ENCODE measurements around the gene YIF1A. TPM values are rescaled to one million over a fixed set of nuclear protein-coding genes. Genes with fewer than 3 reads are reported as not detected.
"Not testable (repeated sequence)": the region's sequence is repeated elsewhere in the genome, so short reads cannot be mapped to it uniquely, and the experiment has no call there.

YIF1A gene
- total RNA-seq, 8 experiments from 2014 or later: 58.0 to 172 (median 101) TPM

GRCh38 chr11:66253081-66253480, 35.9 kb downstream of the YIF1A start:
- ATAC-seq (replicated peaks in 6 of 8); in situ Hi-C loops (cut with MboI; ENCODE audit: low pct_unique_long_range_greater_than_20kb in 2 of 9, low sequenced_read_pairs in 9 of 9, unreplicated experiment in 9 of 9); H3K4me3 ChIP-seq; H3K4me1 ChIP-seq (replicated peaks in 1 of 2); H3K27ac ChIP-seq: not testable (repeated sequence)
- WGBS, 10 experiments: 40 to 100% (median 60%) methylated on average over 1 to 4 of the region's 6 CpGs; no CpG with 5 or more reads in 4 of the 10 experiments

DNA sequence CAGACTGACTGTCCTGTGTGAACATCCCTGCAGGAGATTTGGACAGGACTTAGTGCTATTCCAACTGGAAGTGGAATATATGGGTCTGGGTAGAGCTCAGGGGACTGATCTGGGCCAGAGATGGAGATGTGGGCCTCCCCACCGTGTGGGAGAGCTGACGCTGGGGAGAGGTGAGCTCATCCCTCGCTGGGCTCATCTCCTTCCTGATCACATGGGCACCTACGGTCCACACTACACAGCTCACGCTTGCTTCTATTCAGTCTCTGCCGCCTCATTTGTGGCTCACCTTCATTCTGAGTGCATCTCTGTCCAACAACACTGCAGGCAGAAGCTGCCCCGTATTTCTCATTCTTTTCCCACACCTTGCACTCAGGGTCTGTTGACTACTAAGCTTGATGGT, 37.1 kb downstream of the YIF1A start:
- peaks cover 5 to 7% of the 10 kb centered on the region in 2 donors for H3K4me1 ChIP-seq (replicated peaks in 1 of 2)
- H3K4me3 ChIP-seq: no peak overlapping the region
- in situ Hi-C loops (cut with MboI; ENCODE audit: low pct_unique_long_range_greater_than_20kb in 2 of 9, low sequenced_read_pairs in 9 of 9, unreplicated experiment in 9 of 9): no loop called here
- 40 to 100% (median 84%) methylated on average over 1 to 5 of the region's 7 CpGs; no CpG with 5 or more reads in 5 of the 10 experiments for WGBS, 10 experiments
- ATAC-seq (replicated peaks in 6 of 8): peak in 5 of 8 experiments; percentile 94 to 99 (median 98)
- H3K27ac ChIP-seq: no peak overlapping the region

- ATAC-seq (replicated peaks in 6 of 8): no peak
- H3K27ac ChIP-seq: no peak overlapping the region
- no peaks in the 10 kb centered on the region for H3K4me1 ChIP-seq (replicated peaks in 1 of 2)
- in situ Hi-C loops (cut with MboI; ENCODE audit: low pct_unique_long_range_greater_than_20kb in 2 of 9, low sequenced_read_pairs in 9 of 9, unreplicated experiment in 9 of 9): no loop called here
- H3K4me3 ChIP-seq: no peak overlapping the region
- 40 to 92% (median 71%) methylated on average over 1 to 4 of the region's 6 CpGs; no CpG with 5 or more reads in 1 of the 10 experiments for WGBS, 10 experiments
Observed at GRCh38 chr11:66248903-66249302, 40.0 kb downstream of the YIF1A start.

DNA sequence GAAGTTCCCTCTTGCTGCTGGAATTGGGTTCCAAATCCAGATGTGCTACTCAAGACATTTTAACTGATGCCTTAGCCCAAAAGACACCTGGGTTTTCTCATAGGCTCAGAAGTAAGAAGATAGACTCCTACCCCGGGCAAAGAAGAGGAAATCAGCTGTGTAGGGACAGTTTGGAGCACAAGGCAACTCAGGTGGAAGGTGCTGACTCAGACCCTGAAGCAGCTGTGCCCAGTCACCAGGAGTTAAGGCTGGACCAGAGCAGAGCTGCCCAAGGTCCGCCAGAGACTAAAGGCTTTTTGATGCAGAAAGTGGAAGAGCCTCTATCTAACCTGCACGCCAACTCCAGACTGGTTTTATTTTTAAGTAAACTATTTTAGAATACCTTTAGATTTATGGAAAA, 41.1 kb downstream of the YIF1A start:
- Histone ChIP-seq H3K27ac (no peak overlapping the region), H3K4me1 (replicated peaks in 1 of 2) (peaks cover 4% of the 10 kb centered on the region in 2 donors), H3K4me3 (no peak overlapping the region)
- ATAC-seq (replicated peaks in 6 of 8): no peak
- WGBS, 10 experiments: 57 to 100% (median 98%) methylated on average over 1 to 3 of the region's 3 CpGs
- in situ Hi-C loops (cut with MboI; ENCODE audit: low pct_unique_long_range_greater_than_20kb in 2 of 9, low sequenced_read_pairs in 9 of 9, unreplicated experiment in 9 of 9): no loop called here

DNA sequence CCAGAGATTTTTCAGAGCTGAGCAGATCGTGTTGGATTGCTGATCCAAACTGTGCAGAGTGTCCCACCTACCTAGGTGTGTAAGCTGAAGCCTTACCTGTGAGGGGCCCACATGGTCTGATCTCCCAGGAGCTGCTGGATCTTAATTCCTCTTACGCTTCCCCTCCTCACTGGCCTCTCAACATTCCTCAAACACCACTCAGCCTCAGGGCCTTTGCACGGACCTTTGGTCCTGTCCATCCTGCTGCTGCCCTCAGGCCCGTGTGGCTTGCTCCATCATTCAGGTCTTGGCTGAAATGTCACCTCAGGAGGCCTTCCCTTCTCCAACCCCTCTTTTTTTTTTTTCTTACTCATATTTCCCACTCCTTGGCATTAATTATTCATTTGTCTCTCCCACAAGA, 41.6 kb downstream of the YIF1A start:
- H3K4me3 ChIP-seq: no peak overlapping the region
- no peak for ATAC-seq (replicated peaks in 6 of 8)
- no peak overlapping the region for H3K27ac ChIP-seq
- 63 to 100% (median 83%) methylated on average over 1 to 4 of the region's 4 CpGs; no CpG with 5 or more reads in 1 of the 10 experiments for WGBS, 10 experiments
- in situ Hi-C loops (cut with MboI; ENCODE audit: low pct_unique_long_range_greater_than_20kb in 2 of 9, low sequenced_read_pairs in 9 of 9, unreplicated experiment in 9 of 9): no loop called here
- peaks cover 4% of the 10 kb centered on the region in 2 donors for H3K4me1 ChIP-seq (replicated peaks in 1 of 2)

DNA sequence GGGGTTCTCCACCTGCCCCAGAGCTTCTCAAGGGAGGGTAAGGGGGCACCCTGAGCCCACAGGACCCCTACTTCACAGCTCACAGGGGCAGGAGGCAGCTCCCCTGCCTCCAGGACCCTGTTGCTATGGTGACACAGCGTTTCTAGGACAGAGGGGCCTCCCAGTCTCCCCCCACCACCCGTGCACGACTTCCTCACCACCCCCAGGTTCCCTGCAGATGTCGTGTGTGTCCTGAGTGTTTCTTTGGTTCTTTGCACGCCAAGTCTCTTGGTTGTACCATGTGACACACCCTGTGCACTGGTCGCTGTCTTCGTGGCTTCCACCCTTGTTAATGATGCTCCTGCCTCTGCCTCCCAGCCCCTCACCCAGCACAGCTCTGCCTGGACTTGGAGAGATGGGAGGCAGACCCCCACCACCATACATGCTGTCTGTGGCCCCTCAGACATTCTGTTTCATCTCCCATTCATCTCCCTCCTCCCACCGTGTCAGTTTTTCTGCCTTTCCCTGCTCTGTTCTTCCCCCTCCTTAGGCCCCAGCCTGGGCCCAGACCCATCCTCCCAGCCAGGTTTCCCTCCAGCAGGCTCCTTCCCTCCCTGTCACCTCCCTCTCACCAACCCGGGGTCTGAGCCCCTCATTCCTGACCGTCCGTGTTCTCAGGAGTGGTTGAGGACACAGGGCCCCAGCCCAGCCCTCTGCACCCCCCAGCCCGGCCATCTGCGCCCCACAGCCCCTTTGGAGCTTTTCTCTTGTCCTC, 45.0 kb downstream of the YIF1A start:
- Histone ChIP-seq H3K4me3 (no peak overlapping the region), H3K27ac (no peak overlapping the region), H3K4me1 (replicated peaks in 1 of 2) (peaks cover 4% of the 10 kb centered on the region in 2 donors)
- peak in 5 of 8 experiments; percentile 42 to 69 (median 59) for ATAC-seq (replicated peaks in 6 of 8)
- in situ Hi-C loops (cut with MboI; ENCODE audit: low pct_unique_long_range_greater_than_20kb in 2 of 9, low sequenced_read_pairs in 9 of 9, unreplicated experiment in 9 of 9): no loop called here
- 30 to 60% methylated on average over 2 of the region's 13 CpGs; no CpG with 5 or more reads in 8 of the 10 experiments for WGBS, 10 experiments

GRCh38 chr11:66242095-66242765, 46.7 kb downstream of the YIF1A start:
- no peak overlapping the region for H3K27ac ChIP-seq
- no peak overlapping the region for H3K4me3 ChIP-seq
- 58 to 100% (median 95%) methylated on average over 1 to 6 of the region's 14 CpGs; no CpG with 5 or more reads in 4 of the 10 experiments for WGBS, 10 experiments
- H3K4me1 ChIP-seq (replicated peaks in 1 of 2): peaks cover 4% of the 10 kb centered on the region in 2 donors
- in situ Hi-C loops (cut with MboI; ENCODE audit: low pct_unique_long_range_greater_than_20kb in 2 of 9, low sequenced_read_pairs in 9 of 9, unreplicated experiment in 9 of 9): no loop called here
- ATAC-seq (replicated peaks in 6 of 8): no peak

- 40 to 96% (median 85%) methylated on average over 1 to 5 of the region's 9 CpGs; no CpG with 5 or more reads in 6 of the 10 experiments for WGBS, 10 experiments
- H3K4me3 ChIP-seq: no peak overlapping the region
- ATAC-seq (replicated peaks in 6 of 8): no peak
- H3K27ac ChIP-seq: no peak overlapping the region
- peaks cover 4% of the 10 kb centered on the region in 2 donors for H3K4me1 ChIP-seq (replicated peaks in 1 of 2)
- in situ Hi-C loops (cut with MboI; ENCODE audit: low pct_unique_long_range_greater_than_20kb in 2 of 9, low sequenced_read_pairs in 9 of 9, unreplicated experiment in 9 of 9): no loop called here
Observed at GRCh38 chr11:66240781-66241136, 48.2 kb downstream of the YIF1A start.

DNA sequence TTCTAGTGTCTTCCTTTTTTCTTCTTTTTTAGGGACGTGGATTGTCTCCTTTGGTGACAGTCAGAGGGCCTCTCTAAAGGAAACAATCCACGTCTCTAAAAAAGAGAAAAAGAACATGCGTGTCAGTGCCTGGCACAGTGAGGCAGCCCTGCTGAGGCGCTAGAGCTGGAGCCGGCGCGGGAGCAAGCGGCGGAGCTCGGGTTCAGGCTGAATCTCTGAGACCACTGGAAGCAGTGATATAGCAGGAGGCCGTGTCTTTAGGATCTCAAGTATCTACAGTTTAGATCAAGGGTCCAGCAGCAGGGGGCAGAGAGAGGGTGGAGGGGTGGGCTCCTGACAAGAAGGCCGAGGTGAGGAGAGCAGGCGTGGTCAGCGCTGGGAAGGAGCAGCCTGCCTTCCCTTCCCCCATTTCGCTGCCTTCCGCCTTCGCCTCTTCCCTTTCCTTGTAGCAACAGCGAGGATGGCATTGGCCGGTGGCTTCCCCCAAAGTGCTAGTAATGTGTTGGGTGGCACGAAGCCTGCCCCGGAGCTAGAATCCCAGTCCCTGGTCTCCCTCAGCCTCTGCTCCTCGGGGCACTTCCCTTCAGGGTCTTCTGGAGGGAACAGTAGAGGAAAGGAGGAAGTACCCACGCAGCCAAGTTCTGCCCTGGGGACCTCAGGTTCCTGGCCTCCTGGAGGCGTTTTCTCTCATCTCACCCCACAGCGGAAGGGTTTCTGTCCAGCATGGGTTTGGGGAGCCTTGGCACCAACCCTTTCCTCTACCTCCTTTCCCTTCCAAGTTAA, 48.8 kb downstream of the YIF1A start:
- no peak overlapping the region for H3K4me3 ChIP-seq
- 58 to 100% (median 81%) methylated on average over 2 to 17 of the region's 25 CpGs; no CpG with 5 or more reads in 2 of the 10 experiments for WGBS, 10 experiments
- no peak for ATAC-seq (replicated peaks in 6 of 8)
- H3K4me1 ChIP-seq (replicated peaks in 1 of 2): peaks cover 4% of the 10 kb centered on the region in 2 donors
- no peak overlapping the region for H3K27ac ChIP-seq
- in situ Hi-C loops (cut with MboI; ENCODE audit: low pct_unique_long_range_greater_than_20kb in 2 of 9, low sequenced_read_pairs in 9 of 9, unreplicated experiment in 9 of 9): no loop called here

GRCh38 chr11:66239511-66239910, 49.4 kb downstream of the YIF1A start:
- in situ Hi-C loops (cut with MboI; ENCODE audit: low pct_unique_long_range_greater_than_20kb in 2 of 9, low sequenced_read_pairs in 9 of 9, unreplicated experiment in 9 of 9): no loop called here
- ATAC-seq (replicated peaks in 6 of 8): no peak
- peaks cover 4% of the 10 kb centered on the region in 2 donors for H3K4me1 ChIP-seq (replicated peaks in 1 of 2)
- no peak overlapping the region for H3K27ac ChIP-seq
- no peak overlapping the region for H3K4me3 ChIP-seq
- WGBS, 10 experiments: 0 to 100% (median 85%) methylated on average over 1 to 3 of the region's 3 CpGs; no CpG with 5 or more reads in 2 of the 10 experiments

DNA sequence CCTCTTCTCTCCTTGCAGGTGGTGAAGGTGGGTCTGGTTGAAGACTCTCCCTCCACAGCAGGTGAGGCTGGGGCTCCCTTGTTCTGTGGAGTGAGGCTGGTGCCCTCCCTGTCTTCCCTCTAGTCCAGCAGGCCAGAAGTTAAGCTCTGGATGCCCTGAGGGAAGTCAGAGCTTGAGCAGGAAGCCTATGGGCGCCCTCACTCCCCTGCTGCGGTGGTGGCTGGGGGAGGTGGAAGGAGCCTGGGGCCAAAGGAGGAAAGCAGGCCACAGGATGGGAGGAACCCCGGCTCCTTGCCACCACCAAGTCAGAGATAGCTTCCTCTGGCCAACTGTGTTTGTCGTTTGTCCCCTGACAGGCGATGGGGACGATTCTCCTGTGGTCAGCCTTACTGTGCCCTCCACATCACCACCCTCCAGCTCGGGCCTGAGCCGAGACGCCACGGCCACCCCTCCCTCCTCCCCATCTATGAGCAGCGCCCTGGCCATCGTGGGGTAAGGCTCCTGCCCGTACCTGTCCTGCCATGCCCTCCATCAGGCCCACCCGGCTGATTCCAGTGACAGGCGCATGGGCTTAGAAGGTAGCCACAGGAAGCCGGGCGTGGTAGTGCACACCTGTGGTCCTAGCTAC, 50.0 kb downstream of the YIF1A start:
- in situ Hi-C loops (cut with MboI; ENCODE audit: low pct_unique_long_range_greater_than_20kb in 2 of 9, low sequenced_read_pairs in 9 of 9, unreplicated experiment in 9 of 9): no loop called here
- Histone ChIP-seq H3K27ac (no peak overlapping the region), H3K4me1 (replicated peaks in 1 of 2) (peaks cover 4% of the 10 kb centered on the region in 2 donors), H3K4me3 (no peak overlapping the region)
- ATAC-seq (replicated peaks in 6 of 8): no peak
- WGBS, 10 experiments: 91 to 100% (median 93%) methylated on average over 1 to 6 of the region's 17 CpGs; no CpG with 5 or more reads in 7 of the 10 experiments

DNA sequence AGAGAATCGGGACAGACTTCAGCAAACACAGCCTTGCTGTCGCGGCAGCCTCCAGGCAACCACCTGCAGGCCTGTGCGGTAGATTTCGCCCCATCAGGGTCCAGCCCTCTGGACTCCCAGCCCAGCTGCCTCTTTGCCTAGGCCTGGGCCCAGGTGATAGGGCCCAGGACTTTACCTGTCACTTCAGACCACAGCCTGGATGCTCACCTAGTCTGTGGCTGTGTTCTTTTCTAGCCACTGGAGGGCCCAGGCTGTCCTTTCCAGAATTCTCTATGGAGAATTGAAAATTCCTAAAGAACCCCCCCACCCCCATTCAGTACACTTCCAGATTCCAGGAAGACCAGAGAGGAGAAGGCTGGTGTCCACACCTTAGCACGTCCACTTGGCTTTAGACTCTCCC, 51.1 kb downstream of the YIF1A start:
- 91 to 100% methylated on average over 1 to 4 of the region's 6 CpGs; no CpG with 5 or more reads in 8 of the 10 experiments for WGBS, 10 experiments
- no peak for ATAC-seq (replicated peaks in 6 of 8)
- no peak overlapping the region for H3K27ac ChIP-seq
- H3K4me1 ChIP-seq (replicated peaks in 1 of 2): no peaks in the 10 kb centered on the region
- in situ Hi-C loops (cut with MboI; ENCODE audit: low pct_unique_long_range_greater_than_20kb in 2 of 9, low sequenced_read_pairs in 9 of 9, unreplicated experiment in 9 of 9): no loop called here
- no peak overlapping the region for H3K4me3 ChIP-seq

Measured in motor neuron (in vitro differentiated cells).